SIG-M5 treated with dmso at 0.1 percent for 504 hours (cell line): Measurements from ENCODE around the gene CLSTN2.
"Not testable (repeated sequence)": the region's sequence is repeated elsewhere in the genome, so short reads cannot be mapped to it uniquely, and the experiment has no call there.

Experiments
- DNase-seq: peaks from one replicate; lab custom pipeline; 2025; ENCODE audit not compliant: unreplicated experiment; lab: John Stamatoyannopoulos, UW

CLSTN2 gene

GRCh38 chr3:140399871-140400270 is 464.9 kb downstream of the CLSTN2 start:
- peak; percentile 3 for DNase-seq

- DNase-seq: no peak
Observed at GRCh38 chr3:140403079-140403478, 468.1 kb downstream of the CLSTN2 start.

GRCh38 chr3:140403608-140404007 is 468.6 kb downstream of the CLSTN2 start:
- DNase-seq: no peak

- no peak for DNase-seq
Observed at GRCh38 chr3:140406655-140407054, 471.7 kb downstream of the CLSTN2 start.

- no peak for DNase-seq
Observed at GRCh38 chr3:140408252-140408651, 473.3 kb downstream of the CLSTN2 start.

- no peak for DNase-seq
Observed at GRCh38 chr3:140416666-140417065, 481.7 kb downstream of the CLSTN2 start.

- no peak for DNase-seq
Observed at GRCh38 chr3:140420621-140421357, 485.8 kb downstream of the CLSTN2 start.

GRCh38 chr3:140421884-140422283 is 486.9 kb downstream of the CLSTN2 start:
- no peak for DNase-seq

GRCh38 chr3:140423146-140423545 is 488.2 kb downstream of the CLSTN2 start:
- no peak for DNase-seq

GRCh38 chr3:140423574-140423973 is 488.6 kb downstream of the CLSTN2 start:
- DNase-seq: not testable (repeated sequence)

GRCh38 chr3:140424211-140424610 is 489.2 kb downstream of the CLSTN2 start:
- no peak for DNase-seq

GRCh38 chr3:140424726-140425125 is 489.7 kb downstream of the CLSTN2 start:
- no peak for DNase-seq

GRCh38 chr3:140427786-140428185 is 492.8 kb downstream of the CLSTN2 start:
- DNase-seq: no peak

- DNase-seq: no peak
Observed at GRCh38 chr3:140428380-140428779, 493.4 kb downstream of the CLSTN2 start.

GRCh38 chr3:140429791-140430190 is 494.8 kb downstream of the CLSTN2 start:
- DNase-seq: no peak

GRCh38 chr3:140430494-140430893 is 495.5 kb downstream of the CLSTN2 start:
- no peak for DNase-seq

- DNase-seq: no peak
Observed at GRCh38 chr3:140432229-140432669, 497.3 kb downstream of the CLSTN2 start.

- DNase-seq: no peak
Observed at GRCh38 chr3:140433431-140433830, 498.4 kb downstream of the CLSTN2 start.

GRCh38 chr3:140434261-140434905 is 499.4 kb downstream of the CLSTN2 start:
- no peak for DNase-seq

GRCh38 chr3:140436421-140436820 is 501.4 kb downstream of the CLSTN2 start:
- no peak for DNase-seq

- DNase-seq: no peak
Observed at GRCh38 chr3:140438736-140439470, 503.9 kb downstream of the CLSTN2 start.

GRCh38 chr3:140439527-140439926 is 504.5 kb downstream of the CLSTN2 start:
- DNase-seq: no peak
